H1 (cell line): Measurements from ENCODE around the gene AUH.

Experiments used
- CTCF ChIP-seq, 3 experiments: IDR thresholded peaks; 1 replicate in 2 of 3; 2 replicates in 1 of 3; pipeline versions ENCODE4 v1.5.1 to v1.6.1; 2011; ENCODE audit warnings: low read length in 3 of 3, mild to moderate bottlenecking in 3 of 3, inconsistent platforms in 2 of 3, low read depth in 1 of 3, moderate library complexity in 1 of 3; ENCODE audit not compliant: insufficient read depth in 1 of 3; ENCODE audit errors: control extremely low read depth in 1 of 3
- EP300 ChIP-seq, 2 experiments: IDR thresholded peaks; 1 replicate in 1 of 2; 2 replicates in 1 of 2; pipeline ENCODE4 v1.6.1; 2011 to 2012; ENCODE audit warnings: low read depth in 2 of 2, low read length in 2 of 2, mild to moderate bottlenecking in 2 of 2, borderline replicate concordance in 1 of 2, inconsistent platforms in 1 of 2, moderate library complexity in 1 of 2
- EZH2 ChIP-seq: fragments of 200-600 bp; sonication (generic); IDR thresholded peaks from 2 replicates; pipeline ENCODE4 v1.7.1; 2012; ENCODE audit warnings: low read depth, mild to moderate bottlenecking, moderate library complexity, low read length, inconsistent platforms; ENCODE audit not compliant: severe bottlenecking
- GTF2F1 ChIP-seq: IDR thresholded peaks from 2 replicates; pipeline ENCODE4 v1.6.1; 2012; ENCODE audit warnings: low read depth, low read length, improper control_type of control experiment, borderline replicate concordance
- POLR2A ChIP-seq, 2 experiments: IDR thresholded peaks; 1 replicate in 1 of 2; 2 replicates in 1 of 2; pipeline ENCODE4 v1.6.1; 2011; ENCODE audit warnings: low read depth in 2 of 2, low read length in 2 of 2, mild to moderate bottlenecking in 2 of 2; ENCODE audit errors: control extremely low read depth in 1 of 2
- YY1 ChIP-seq: IDR thresholded peaks from 2 replicates; pipeline ENCODE4 v1.6.1; 2011; ENCODE audit warnings: low read depth, mild to moderate bottlenecking, low read length

GRCh38 chr9:91340395-91340967, 21.2 kb downstream of the AUH start:
- TF ChIP-seq EP300 (IDR thresholded peaks at IDR 0.05; ENCODE audit: borderline replicate concordance in 1 of 2, low read depth in 2 of 2, low read length in 2 of 2): no peak
- no peak for TF ChIP-seq CTCF (IDR thresholded peaks at IDR 0.05; ENCODE audit: control extremely low read depth in 1 of 3, insufficient read depth in 1 of 3, low read depth in 1 of 3, low read length in 3 of 3)
- no peak for TF ChIP-seq EZH2
- TF ChIP-seq GTF2F1: no peak
- no peak for TF ChIP-seq POLR2A (IDR thresholded peaks at IDR 0.05; ENCODE audit: control extremely low read depth in 1 of 2, low read depth in 2 of 2, low read length in 2 of 2)
- no peak for TF ChIP-seq YY1
